ENCODE measurements around the gene UBA52. TPM values are rescaled to one million over a fixed set of nuclear protein-coding genes. Genes with fewer than 3 reads are reported as not detected.
"Not testable (repeated sequence)": the region's sequence is repeated elsewhere in the genome, so short reads cannot be mapped to it uniquely, and the experiment has no call there.

The UBA52 gene
- total RNA-seq, 1 donor from 2014 or later = 1,081 TPM

DNA sequence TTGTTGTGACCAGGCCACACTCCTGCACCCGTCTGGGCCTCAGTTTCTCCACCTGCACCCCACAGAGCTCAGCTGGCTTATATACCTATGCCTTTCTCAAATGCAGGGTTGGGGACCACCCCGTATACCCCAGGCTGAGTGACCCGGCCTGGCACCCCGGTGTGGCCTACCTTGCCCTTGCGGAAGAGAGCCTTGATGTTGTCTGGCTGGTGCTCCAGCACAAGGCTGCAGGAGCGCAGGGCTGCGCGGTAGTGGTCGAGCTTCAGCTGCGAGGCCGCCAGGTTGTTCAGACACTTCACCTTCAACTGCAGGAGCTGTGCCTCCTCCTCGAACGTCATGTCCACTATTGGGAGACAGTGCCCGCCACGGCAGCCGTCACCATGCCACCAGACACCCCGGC is 34.2 kb upstream of the UBA52 start:
- H3K36me3 Mint-ChIP-seq (ENCODE audit: low read depth) = peaks cover 5% of the 10 kb centered on the region
- H3K4me3 Mint-ChIP-seq = no peak overlapping the region
- H3K9me3 Mint-ChIP-seq = no peaks in the 10 kb centered on the region
- TF ChIP-seq, protein P1, sequence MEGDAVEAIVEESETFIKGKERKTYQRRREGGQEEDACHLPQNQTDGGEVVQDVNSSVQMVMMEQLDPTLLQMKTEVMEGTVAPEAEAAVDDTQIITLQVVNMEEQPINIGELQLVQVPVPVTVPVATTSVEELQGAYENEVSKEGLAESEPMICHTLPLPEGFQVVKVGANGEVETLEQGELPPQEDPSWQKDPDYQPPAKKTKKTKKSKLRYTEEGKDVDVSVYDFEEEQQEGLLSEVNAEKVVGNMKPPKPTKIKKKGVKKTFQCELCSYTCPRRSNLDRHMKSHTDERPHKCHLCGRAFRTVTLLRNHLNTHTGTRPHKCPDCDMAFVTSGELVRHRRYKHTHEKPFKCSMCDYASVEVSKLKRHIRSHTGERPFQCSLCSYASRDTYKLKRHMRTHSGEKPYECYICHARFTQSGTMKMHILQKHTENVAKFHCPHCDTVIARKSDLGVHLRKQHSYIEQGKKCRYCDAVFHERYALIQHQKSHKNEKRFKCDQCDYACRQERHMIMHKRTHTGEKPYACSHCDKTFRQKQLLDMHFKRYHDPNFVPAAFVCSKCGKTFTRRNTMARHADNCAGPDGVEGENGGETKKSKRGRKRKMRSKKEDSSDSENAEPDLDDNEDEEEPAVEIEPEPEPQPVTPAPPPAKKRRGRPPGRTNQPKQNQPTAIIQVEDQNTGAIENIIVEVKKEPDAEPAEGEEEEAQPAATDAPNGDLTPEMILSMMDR (conservative IDR thresholded peaks at IDR 0.05) = no peak
- H3K27ac Mint-ChIP-seq (ENCODE audit: unreplicated experiment) = no peak overlapping the region
- DNase-seq (ENCODE audit: low read depth, low spot score) = no peak
- H3K27me3 Mint-ChIP-seq (ENCODE audit: low read depth) = no peaks in the 10 kb centered on the region
- peaks cover 5% of the 10 kb centered on the region for H3K4me1 Mint-ChIP-seq

DNA sequence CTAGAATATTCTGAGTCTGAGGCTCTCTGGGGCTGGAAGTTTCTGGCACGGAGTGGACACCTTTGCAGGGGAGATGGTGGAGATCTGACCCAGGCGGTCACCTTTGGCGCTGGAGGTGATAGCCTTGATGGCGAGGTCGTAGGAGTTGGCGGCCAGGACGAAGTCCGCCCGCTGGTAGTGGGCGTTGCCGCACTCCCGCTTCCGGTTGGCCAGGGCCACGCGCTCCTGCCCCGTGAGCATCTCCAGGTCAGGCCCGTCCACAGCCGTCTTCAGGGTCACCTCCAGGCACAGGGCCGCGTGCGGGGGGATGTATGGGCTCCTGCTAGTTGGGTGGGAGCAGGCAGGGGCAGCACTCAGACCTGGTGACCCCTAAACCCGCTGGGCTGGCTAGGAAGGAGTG is 33.5 kb upstream of the UBA52 start:
- TF ChIP-seq, protein P1 (conservative IDR thresholded peaks at IDR 0.05) = no peak
- H3K4me1 Mint-ChIP-seq = peaks cover 8% of the 10 kb centered on the region
- no peaks in the 10 kb centered on the region for H3K27me3 Mint-ChIP-seq (ENCODE audit: low read depth)
- H3K9me3 Mint-ChIP-seq = no peaks in the 10 kb centered on the region
- DNase-seq (ENCODE audit: low read depth, low spot score) = no peak
- peaks cover 5% of the 10 kb centered on the region for H3K36me3 Mint-ChIP-seq (ENCODE audit: low read depth)
- no peak overlapping the region for H3K27ac Mint-ChIP-seq (ENCODE audit: unreplicated experiment)
- peak overlapping the region; percentile 64 for H3K4me3 Mint-ChIP-seq

DNA sequence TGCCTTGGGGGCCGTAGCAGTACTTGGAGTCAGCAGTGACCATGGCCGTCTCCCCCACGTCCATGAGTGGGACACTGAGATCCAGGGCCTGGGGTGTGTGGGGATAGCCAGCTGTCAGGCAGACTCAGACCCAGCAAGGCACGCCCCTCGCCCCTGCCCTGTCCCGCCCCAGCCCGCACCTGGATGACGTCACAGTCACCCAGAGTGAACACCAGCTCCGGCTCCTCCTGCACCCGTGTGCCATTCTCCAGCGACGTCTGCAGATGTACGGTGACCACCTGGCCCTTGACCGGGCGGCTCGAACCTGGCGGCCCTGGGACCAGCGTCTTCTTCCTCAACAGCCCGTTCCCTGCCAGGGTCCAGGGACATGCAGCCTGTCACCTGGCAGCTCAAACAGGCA is 32.3 kb upstream of the UBA52 start:
- TF ChIP-seq, protein P1 (conservative IDR thresholded peaks at IDR 0.05) = no peak
- DNase-seq (ENCODE audit: low read depth, low spot score) = no peak
- Mint-ChIP-seq H3K9me3 (no peaks in the 10 kb centered on the region), H3K36me3 (ENCODE audit: low read depth) (peaks cover 5% of the 10 kb centered on the region), H3K4me1 (peaks cover 15% of the 10 kb centered on the region), H3K4me3 (no peak overlapping the region), H3K27me3 (ENCODE audit: low read depth) (no peaks in the 10 kb centered on the region), H3K27ac (ENCODE audit: unreplicated experiment) (no peak overlapping the region)

DNA sequence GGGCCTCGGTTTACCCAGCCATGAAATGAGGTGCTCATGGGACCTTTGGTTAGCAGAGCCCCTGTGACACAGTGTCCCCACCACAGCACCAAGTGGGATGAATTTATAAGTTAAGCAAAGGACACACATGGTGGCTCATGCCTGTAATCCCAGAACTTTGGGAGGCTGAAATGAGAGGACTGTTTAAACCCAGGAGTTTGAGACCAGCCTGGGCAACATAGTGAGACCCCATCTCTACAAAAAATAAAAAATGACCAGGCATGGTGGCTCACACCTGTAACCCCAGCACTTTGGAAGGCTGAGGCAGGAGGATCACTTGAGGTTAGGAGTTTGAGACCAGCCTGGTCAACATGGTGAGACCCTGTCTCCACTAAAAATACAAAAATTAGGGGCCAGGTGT is 31.5 kb upstream of the UBA52 start:
- Mint-ChIP-seq H3K4me3 (peak overlapping the region; percentile 44), H3K4me1 (peaks cover 16% of the 10 kb centered on the region)
- not testable (repeated sequence) for DNase-seq (ENCODE audit: low read depth, low spot score); H3K36me3 Mint-ChIP-seq (ENCODE audit: low read depth); H3K27ac Mint-ChIP-seq (ENCODE audit: unreplicated experiment); H3K27me3 Mint-ChIP-seq (ENCODE audit: low read depth); H3K9me3 Mint-ChIP-seq

DNA sequence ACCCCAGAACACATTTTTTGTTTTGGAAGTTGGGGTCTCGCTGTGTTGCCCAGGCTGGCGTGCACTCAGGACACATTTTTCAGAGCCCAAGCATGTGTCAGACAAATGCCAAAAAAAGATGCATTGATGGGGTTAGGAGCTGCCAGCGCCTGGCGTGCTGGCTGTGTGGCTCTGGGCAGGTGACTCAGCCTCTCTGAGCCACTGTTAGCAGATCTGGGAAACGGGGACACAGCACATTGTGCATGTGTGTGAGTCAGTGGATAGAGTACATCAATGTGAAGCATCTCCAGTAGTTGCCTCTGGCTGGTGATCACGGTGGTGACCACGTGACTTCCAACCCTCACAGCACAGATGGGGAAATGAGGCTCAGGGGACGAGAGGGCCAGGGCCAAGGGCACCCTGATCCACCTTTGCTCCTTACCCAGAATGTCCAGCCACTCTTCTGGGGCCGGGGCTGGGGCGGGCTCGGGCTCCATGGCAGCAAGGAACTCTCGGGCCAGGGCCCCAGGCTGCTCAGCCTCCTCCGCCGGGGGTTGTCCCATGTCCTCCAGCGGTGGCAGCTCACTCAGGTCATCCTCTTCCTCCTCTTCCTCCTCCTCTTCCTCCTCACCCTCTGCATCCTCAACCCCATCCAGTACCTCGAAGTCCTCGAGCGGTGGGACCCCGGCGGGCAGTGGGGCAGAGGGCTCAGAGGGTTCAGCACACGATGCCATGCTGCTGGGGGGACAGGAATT is 30.2 kb upstream of the UBA52 start:
- TF ChIP-seq, protein P1 (conservative IDR thresholded peaks at IDR 0.05) = no peak
- no peak for DNase-seq (ENCODE audit: low read depth, low spot score)
- Mint-ChIP-seq H3K27me3 (ENCODE audit: low read depth) (no peaks in the 10 kb centered on the region), H3K4me3 (peak overlapping the region; percentile 74), H3K27ac (ENCODE audit: unreplicated experiment) (no peak overlapping the region), H3K4me1 (peaks cover 16% of the 10 kb centered on the region), H3K9me3 (no peaks in the 10 kb centered on the region), H3K36me3 (ENCODE audit: low read depth) (peaks cover 4% of the 10 kb centered on the region)
